GM18520 (cell line): ENCODE measurements around the gene TRAPPC6A.
A peak's percentile ranks its signal among the peaks of the same experiment; 100 is the strongest.

ENCODE experiments used
- ATAC-seq: cut with Tn5 transposase; IDR thresholded peaks from one replicate; pipeline ENCODE4 v1.9.1; 2021; ENCODE audit not compliant: unreplicated experiment

TRAPPC6A gene

GRCh38 chr19:45133661-45134060, 44.4 kb downstream of the TRAPPC6A start:
- ATAC-seq = no peak

- no peak for ATAC-seq
Observed at GRCh38 chr19:45130888-45131615, 47.0 kb downstream of the TRAPPC6A start.

- ATAC-seq = no peak
Observed at GRCh38 chr19:45130236-45130635, 47.8 kb downstream of the TRAPPC6A start.

- ATAC-seq = no peak
Observed at GRCh38 chr19:45128806-45129205, 49.2 kb downstream of the TRAPPC6A start.

GRCh38 chr19:45128146-45128545, 49.9 kb downstream of the TRAPPC6A start:
- no peak for ATAC-seq

GRCh38 chr19:45126654-45127053, 51.4 kb downstream of the TRAPPC6A start:
- no peak for ATAC-seq

GRCh38 chr19:45125975-45126493, 52.0 kb downstream of the TRAPPC6A start:
- no peak for ATAC-seq

GRCh38 chr19:45125360-45125759, 52.7 kb downstream of the TRAPPC6A start:
- ATAC-seq = no peak

- ATAC-seq = no peak
Observed at GRCh38 chr19:45124021-45124420, 54.0 kb downstream of the TRAPPC6A start.

GRCh38 chr19:45123440-45123850, 54.6 kb downstream of the TRAPPC6A start:
- no peak for ATAC-seq

GRCh38 chr19:45122832-45123231, 55.2 kb downstream of the TRAPPC6A start:
- no peak for ATAC-seq

- ATAC-seq = no peak
Observed at GRCh38 chr19:45121827-45122345, 56.2 kb downstream of the TRAPPC6A start.

- no peak for ATAC-seq
Observed at GRCh38 chr19:45119582-45119981, 58.5 kb downstream of the TRAPPC6A start.

GRCh38 chr19:45118591-45119355, 59.3 kb downstream of the TRAPPC6A start:
- ATAC-seq = peak; percentile 36

- ATAC-seq = no peak
Observed at GRCh38 chr19:45118106-45118505, 59.9 kb downstream of the TRAPPC6A start.

- no peak for ATAC-seq
Observed at GRCh38 chr19:45117671-45118070, 60.4 kb downstream of the TRAPPC6A start.

- no peak for ATAC-seq
Observed at GRCh38 chr19:45117167-45117594, 60.9 kb downstream of the TRAPPC6A start.

- ATAC-seq = no peak
Observed at GRCh38 chr19:45115809-45116615, 62.0 kb downstream of the TRAPPC6A start.

GRCh38 chr19:45114116-45114515, 63.9 kb downstream of the TRAPPC6A start:
- ATAC-seq = no peak

- ATAC-seq = no peak
Observed at GRCh38 chr19:45113628-45114027, 64.4 kb downstream of the TRAPPC6A start.
